Spleen (tissue), 7 donors: ENCODE measurements around the gene SPTLC3.

Experiments
- CTCF ChIP-seq, 11 experiments: fragments of 200-600 bp in 7 of 11; fragments of 450-650 bp in 4 of 11; sonication (generic) in 4 of 11; IDR thresholded peaks in 8 of 11; conservative IDR thresholded peaks in 3 of 11; 1 replicate in 7 of 11; 2 replicates in 4 of 11; pipeline versions ENCODE4 v1.4.0 to v1.8.0; 2016 to 2021; ENCODE audit warnings: antibody characterized with exemption in 11 of 11, inconsistent platforms in 4 of 11, mild to moderate bottlenecking in 1 of 11
- POLR2A ChIP-seq, 3 donors: fragments of 450-650 bp; IDR thresholded peaks; one replicate each; pipeline ENCODE4 v1.5.1; 2017; ENCODE audit warnings: antibody characterized with exemption in 3 of 3, mild to moderate bottlenecking in 1 of 3
- POLR2AphosphoS5 ChIP-seq, 3 donors: sonication (generic); formaldehyde crosslinking; IDR thresholded peaks; one replicate each; pipeline ENCODE4 v1.5.1; 2017; ENCODE audit warnings: antibody characterized with exemption in 3 of 3
- donor health status: DM: no; HTN: no; CAD: no; lungs with moderate emphysema.
- donor health status: DM: no; HTN: no; CAD: no.
- donor health status: DM: no; HTN: no; CAD: no.

- TF ChIP-seq CTCF (IDR thresholded peaks at IDR 0.05 in 8 of 11, conservative IDR thresholded peaks at IDR 0.05 in 3 of 11) = no peak
- no peak for TF ChIP-seq POLR2A (IDR thresholded peaks at IDR 0.05)
- TF ChIP-seq POLR2AphosphoS5 (IDR thresholded peaks at IDR 0.05) = no peak
These were observed 76.5 kb downstream of the SPTLC3 start for GRCh38 chr20:13085275-13085674.
